Aorta (tissue), 5 donors: ENCODE measurements around the gene EXOC3L1. TPM values are rescaled to one million over a fixed set of nuclear protein-coding genes. Genes with fewer than 3 reads are reported as not detected.
A peak's percentile ranks its signal among the peaks of the same experiment; 100 is the strongest.

Experiments used
- ATAC-seq: fragments of 200-7000 bp; cut with Tn5 transposase; one replicate; pipeline ENCODE4 v1.9.1; 2022; ENCODE audit warnings: moderate library complexity; ENCODE audit not compliant: low FRiP score
- DNase-seq, 2 donors: peaks; one replicate each; pipeline ENCODE4 v3.0.0-alpha.2; 2020
- H3K27ac ChIP-seq, 2 donors: one replicate each; pipeline ENCODE4 v1.5.1; 2013; ENCODE audit warnings: low read length in 2 of 2, mild to moderate bottlenecking in 2 of 2, moderate library complexity in 2 of 2, control low read depth in 1 of 2, inconsistent platforms in 1 of 2, low read depth in 1 of 2
- H3K27me3 ChIP-seq, 2 donors: one replicate each; pipeline ENCODE4 v1.6.1; 2013; ENCODE audit warnings: control low read depth in 1 of 2, low read length in 1 of 2, mild to moderate bottlenecking in 1 of 2, moderate library complexity in 1 of 2; ENCODE audit not compliant: insufficient read depth in 2 of 2, control insufficient read depth in 1 of 2
- H3K36me3 ChIP-seq, 2 donors: one replicate each; pipeline ENCODE4 v1.6.1; 2013; ENCODE audit warnings: control low read depth in 1 of 2, low read length in 1 of 2, mild to moderate bottlenecking in 1 of 2; ENCODE audit not compliant: insufficient read depth in 2 of 2, control insufficient read depth in 1 of 2
- H3K4me1 ChIP-seq, 2 donors: one replicate each; pipeline ENCODE4 v1.6.1; 2013; ENCODE audit warnings: low read length in 2 of 2, control low read depth in 1 of 2, mild to moderate bottlenecking in 1 of 2, moderate library complexity in 1 of 2; ENCODE audit not compliant: insufficient read depth in 2 of 2, control insufficient read depth in 1 of 2
- H3K4me3 ChIP-seq, 2 donors: one replicate each; pipeline ENCODE4 v1.5.1; 2013; ENCODE audit warnings: low read length in 2 of 2, control low read depth in 1 of 2, mild to moderate bottlenecking in 1 of 2
- H3K9me3 ChIP-seq: one replicate; pipeline ENCODE4 v1.6.1; 2013; ENCODE audit warnings: mild to moderate bottlenecking, low read length; ENCODE audit not compliant: control insufficient read depth
- WGBS, 2 donors: extraction: QIAGEN DNeasy Blood & Tissue Kit; methylation state at CpG; one replicate each; pipeline ENCODE4 v1.1.7; 2013; 5-methylcytosine and 5-hydroxymethylcytosine counted together
- intact Hi-C, 2 donors: fragments of 100-400 bp; cut with DNase I; formaldehyde crosslinking; loops; one replicate each; pipeline versions ENCODE4 v1.14.2 to v1.15.0; 2022
- polyA plus RNA-seq, 2 donors: library from polyadenylated mRNA; stranded (reverse); fragments of 200-250 nt; gene quantifications; one replicate each; pipeline ENCODE4 v1.2.3, GENCODE V29; 2013
- total RNA-seq, 2 donors: library from RNA; stranded (reverse); fragmentation: NEBNext Ultra II Directional; extraction: Animal tissue kit (Norgen Biotek cat#: 25700); gene quantifications; one replicate each; pipeline ENCODE4 v1.2.1, GENCODE V29; 2021
- donor health status: healthy with polysubstance abuse.
- donor health status: Bipolar disorder and iron deficiency.
- donor health status: DM: no; HTN: no; CAD: no.
- donor health status: DM: no; HTN: no; CAD: no.
- donor health status: DM: yes; HTN: yes; CAD: no.

The EXOC3L1 gene
- total and polyA plus RNA-seq, 4 donors: 0.51 to 4.4 (median 1.5) TPM

DNA sequence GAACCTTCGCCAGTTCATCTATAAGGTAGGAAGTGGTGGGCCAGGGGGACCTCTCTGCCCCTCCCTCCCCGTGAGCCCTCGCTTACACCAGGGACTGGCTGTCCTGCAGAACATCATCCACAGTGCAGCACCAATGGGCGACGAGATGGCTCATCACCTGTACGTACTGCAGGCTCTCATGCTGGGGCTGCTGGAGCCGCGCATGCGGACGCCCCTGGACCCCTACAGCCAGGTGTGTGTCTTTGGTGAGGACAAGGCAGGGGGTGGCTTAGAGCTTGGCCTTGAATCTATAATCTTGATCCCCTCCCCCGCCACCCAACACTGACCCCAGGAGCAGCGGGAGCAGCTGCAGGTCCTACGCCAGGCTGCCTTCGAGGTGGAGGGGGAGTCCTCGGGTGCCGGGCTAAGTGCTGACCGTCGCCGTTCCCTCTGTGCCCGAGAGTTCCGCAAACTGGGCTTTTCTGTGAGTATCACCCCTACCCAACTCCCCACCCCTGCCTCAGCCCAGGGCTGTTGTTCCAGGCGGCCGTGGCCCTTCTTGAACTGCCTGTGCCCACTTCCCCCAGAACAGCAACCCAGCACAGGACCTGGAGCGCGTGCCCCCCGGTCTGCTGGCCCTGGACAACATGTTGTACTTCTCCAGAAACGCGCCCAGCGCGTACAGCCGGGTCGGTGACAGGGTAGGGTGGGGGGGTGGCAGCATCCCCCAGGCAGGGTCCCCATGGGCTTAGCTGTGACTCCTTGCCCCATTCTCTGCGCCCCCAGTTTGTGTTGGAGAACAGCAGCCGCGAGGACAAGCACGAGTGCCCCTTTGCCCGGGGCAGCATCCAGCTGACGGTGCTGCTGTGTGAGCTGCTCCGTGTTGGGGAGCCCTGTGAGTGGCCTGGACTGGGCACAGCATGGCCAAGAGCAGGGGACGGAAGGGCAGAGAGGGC lies 11.7 kb upstream of the EXOC3L1 start:
- 90 to 93% methylated on average over 39 to 40 of the region's 40 CpGs for WGBS, 2 donors
- ATAC-seq (no peak), DNase-seq (no peak)
- Histone ChIP-seq H3K27ac (no peak overlapping the region), H3K4me3 (no peak overlapping the region), H3K36me3 (peaks cover 0 to 3% of the 10 kb centered on the region in 2 donors), H3K27me3 (no peaks in the 10 kb centered on the region), H3K9me3 (no peaks in the 10 kb centered on the region), H3K4me1 (no peaks in the 10 kb centered on the region)
- intact Hi-C loops: no loop called here

DNA sequence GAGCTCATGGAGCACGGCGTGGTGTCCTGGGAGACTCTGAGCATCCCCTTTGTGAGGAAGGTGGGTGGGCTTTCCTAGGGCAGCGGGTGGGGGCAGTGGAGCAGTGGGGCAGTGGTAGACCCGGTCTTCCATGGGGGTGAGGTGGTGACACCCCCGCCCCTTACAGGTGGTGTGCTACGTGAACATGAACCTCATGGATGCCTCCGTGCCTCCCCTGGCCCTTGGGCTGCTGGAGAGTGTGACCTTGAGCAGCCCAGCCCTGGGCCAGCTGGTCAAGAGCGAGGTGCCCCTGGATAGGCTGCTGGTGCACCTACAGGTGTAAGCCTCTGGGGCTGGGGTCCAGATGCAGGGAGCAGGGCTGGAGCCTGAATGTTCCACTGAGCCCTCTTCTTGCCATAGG lies 10.6 kb upstream of the EXOC3L1 start:
- Histone ChIP-seq H3K27me3 (no peaks in the 10 kb centered on the region), H3K27ac (no peak overlapping the region), H3K36me3 (peaks cover 0 to 13% of the 10 kb centered on the region in 2 donors), H3K4me3 (no peak overlapping the region), H3K9me3 (no peaks in the 10 kb centered on the region), H3K4me1 (no peaks in the 10 kb centered on the region)
- 92 to 93% methylated on average over 8 of the region's 8 CpGs for WGBS, 2 donors
- DNase-seq (no peak), ATAC-seq (no peak)
- intact Hi-C loops: no loop called here

DNA sequence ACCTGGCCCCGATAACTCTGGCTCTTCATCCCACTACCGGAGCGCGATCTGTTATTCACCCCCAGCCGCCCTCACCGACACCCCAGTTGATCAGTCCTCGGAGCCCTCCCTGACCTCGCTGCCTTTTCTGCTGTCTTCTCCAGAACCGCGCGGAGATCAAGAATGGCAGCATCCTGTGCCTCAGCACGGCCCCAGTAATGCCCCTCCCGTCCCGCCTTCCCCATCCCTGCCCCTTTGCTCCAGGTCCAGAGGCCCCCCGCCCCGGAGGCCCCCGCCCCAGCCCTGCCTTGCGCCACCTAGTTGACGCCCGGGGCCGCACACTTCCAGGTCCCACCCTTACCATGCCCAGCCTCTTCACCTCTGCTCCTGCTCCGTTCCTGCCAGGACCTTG lies 9.9 kb upstream of the EXOC3L1 start:
- H3K4me1 ChIP-seq: no peaks in the 10 kb centered on the region
- intact Hi-C loops: no loop called here
- WGBS, 2 donors: 47 to 50% methylated on average over 20 to 22 of the region's 22 CpGs
- no peaks in the 10 kb centered on the region for H3K9me3 ChIP-seq
- ATAC-seq: no peak
- DNase-seq: no peak
- H3K4me3 ChIP-seq: no peak overlapping the region
- H3K27me3 ChIP-seq: no peaks in the 10 kb centered on the region
- peaks cover 0 to 15% of the 10 kb centered on the region in 2 donors for H3K36me3 ChIP-seq
- no peak overlapping the region for H3K27ac ChIP-seq

GRCh38 chr16:67199011-67199807 lies 9.3 kb upstream of the EXOC3L1 start, which contains the start of gene ELMO3:
TSS of gene ELMO3 (plus strand) at chr16:67199131. CDS start at chr16:67199327, 196 bp downstream.
- intact Hi-C loops: no loop called here
- DNase-seq (no peak), ATAC-seq (no peak)
- H3K4me3 ChIP-seq: no peak within 1 kb of the TSS
- H3K27me3 ChIP-seq: no peaks in the 10 kb centered on the region
- peaks cover 0 to 16% of the 10 kb centered on the region in 2 donors for H3K36me3 ChIP-seq
- no peaks in the 10 kb centered on the region for H3K9me3 ChIP-seq
- WGBS, 2 donors: 46 to 49% methylated on average over 50 to 61 of the region's 61 CpGs
- no peaks in the 10 kb centered on the region for H3K4me1 ChIP-seq
- no peak within 1 kb of the TSS for H3K27ac ChIP-seq

DNA sequence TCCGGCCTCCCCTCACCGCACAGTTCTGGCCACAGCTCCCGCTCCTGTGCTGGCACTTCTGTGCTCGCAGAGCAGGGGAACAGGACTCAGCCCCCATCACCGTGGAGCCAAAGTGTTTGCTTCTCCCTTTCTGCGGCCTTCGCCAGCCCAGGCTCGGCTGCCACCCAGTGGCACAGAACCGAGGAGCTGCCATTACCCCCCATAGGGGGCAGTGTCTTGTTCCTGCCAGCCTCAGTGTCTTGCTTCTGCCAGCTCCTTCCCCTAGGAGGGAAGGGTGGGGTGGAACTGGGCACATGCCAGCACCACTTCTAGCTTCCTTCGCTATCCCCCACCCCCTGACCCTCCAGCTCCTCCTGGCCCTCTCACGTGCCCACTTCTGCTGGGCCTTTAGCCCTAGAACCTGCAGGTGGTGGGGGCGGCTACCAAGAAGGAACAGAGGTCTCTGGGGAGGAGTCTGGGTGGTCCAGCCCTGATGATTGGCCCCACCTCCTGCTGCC lies 8.3 kb upstream of the EXOC3L1 start:
- peak; percentile 4 for ATAC-seq
- 41 to 43% methylated on average over 12 of the region's 12 CpGs for WGBS, 2 donors
- H3K27me3 ChIP-seq: no peaks in the 10 kb centered on the region
- no peak overlapping the region for H3K4me3 ChIP-seq
- no peaks in the 10 kb centered on the region for H3K9me3 ChIP-seq
- H3K36me3 ChIP-seq: peaks cover 0 to 15% of the 10 kb centered on the region in 2 donors
- H3K4me1 ChIP-seq: no peaks in the 10 kb centered on the region
- intact Hi-C loops: no loop called here
- no peak overlapping the region for H3K27ac ChIP-seq
- DNase-seq: no peak

GRCh38 chr16:67197704-67198103 lies 7.8 kb upstream of the EXOC3L1 start:
- no peak overlapping the region for H3K27ac ChIP-seq
- WGBS, 2 donors: 71 to 77% methylated on average over 6 of the region's 6 CpGs
- H3K9me3 ChIP-seq: no peaks in the 10 kb centered on the region
- no peak for ATAC-seq
- H3K36me3 ChIP-seq: peaks cover 0 to 15% of the 10 kb centered on the region in 2 donors
- no peaks in the 10 kb centered on the region for H3K27me3 ChIP-seq
- intact Hi-C loops: no loop called here
- H3K4me1 ChIP-seq: no peaks in the 10 kb centered on the region
- no peak overlapping the region for H3K4me3 ChIP-seq
- no peak for DNase-seq

DNA sequence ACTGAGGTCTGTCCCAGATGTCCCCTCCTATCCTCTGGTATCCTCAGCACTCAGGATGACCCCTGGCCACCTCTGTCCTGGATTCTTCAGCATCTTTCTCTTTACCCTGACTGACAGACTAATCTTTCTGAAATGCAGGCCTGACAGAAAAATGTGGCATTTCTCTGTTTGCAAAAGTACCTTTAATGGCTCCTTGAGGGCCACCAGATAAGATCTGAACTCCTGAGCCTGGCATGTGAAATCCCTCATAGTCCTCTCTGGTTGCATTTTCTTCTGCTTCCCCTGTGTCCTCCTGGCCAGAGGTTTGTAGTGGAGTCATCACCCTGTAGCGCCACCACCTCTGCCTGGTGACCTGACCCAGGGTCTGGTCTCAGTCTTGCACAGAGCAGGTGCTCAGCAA lies 6.9 kb upstream of the EXOC3L1 start:
- H3K27me3 ChIP-seq: no peaks in the 10 kb centered on the region
- intact Hi-C loops: no loop called here
- no peaks in the 10 kb centered on the region for H3K9me3 ChIP-seq
- DNase-seq: no peak
- WGBS, 2 donors: 88 to 94% methylated on average over 1 of the region's 1 CpG
- no peak overlapping the region for H3K4me3 ChIP-seq
- H3K4me1 ChIP-seq: no peaks in the 10 kb centered on the region
- H3K36me3 ChIP-seq: peaks cover 0 to 15% of the 10 kb centered on the region in 2 donors
- no peak overlapping the region for H3K27ac ChIP-seq
- no peak for ATAC-seq

DNA sequence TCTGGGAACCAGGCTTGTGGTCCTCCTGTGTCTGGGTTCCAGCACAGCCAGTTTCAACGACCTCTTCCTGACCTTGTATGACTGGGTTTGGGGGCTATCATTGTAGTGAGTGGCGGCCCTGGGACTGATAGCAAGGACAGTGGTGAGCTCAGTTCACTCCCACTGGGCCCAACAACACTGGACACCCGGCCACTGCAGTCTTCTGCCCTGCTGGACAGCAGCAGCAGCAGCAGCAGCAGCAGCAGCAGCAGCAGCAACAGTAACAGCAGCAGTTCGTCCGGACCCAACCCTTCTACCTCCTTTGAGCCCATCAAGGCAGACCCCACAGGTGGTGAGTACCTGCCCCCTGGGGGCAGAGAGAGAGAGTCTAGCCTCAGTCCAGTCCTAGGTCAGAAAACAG lies 5.7 kb upstream of the EXOC3L1 start:
- ATAC-seq: no peak
- no peaks in the 10 kb centered on the region for H3K27me3 ChIP-seq
- no peak overlapping the region for H3K27ac ChIP-seq
- H3K4me3 ChIP-seq: no peak overlapping the region
- no peaks in the 10 kb centered on the region for H3K4me1 ChIP-seq
- DNase-seq: no peak
- 86 to 87% methylated on average over 5 of the region's 5 CpGs for WGBS, 2 donors
- peaks cover 0 to 15% of the 10 kb centered on the region in 2 donors for H3K36me3 ChIP-seq
- H3K9me3 ChIP-seq: no peaks in the 10 kb centered on the region
- intact Hi-C loops: no loop called here
